Upper lobe of left lung (tissue), 6 donors: ENCODE measurements around the gene UBD. TPM values are rescaled to one million over a fixed set of nuclear protein-coding genes. Genes with fewer than 3 reads are reported as not detected.

ENCODE experiments used
- ATAC-seq, 2 donors: fragments of 200-7000 bp; cut with Tn5 transposase; one replicate each; pipeline ENCODE4 v1.9.1; 2022; ENCODE audit warnings: mild to moderate bottlenecking in 2 of 2, moderate library complexity in 2 of 2; ENCODE audit not compliant: low FRiP score in 2 of 2
- DNase-seq, 2 donors: peaks; one replicate each; pipeline ENCODE4 v3.0.0-alpha.2; 2019 to 2020
- H3K27ac ChIP-seq, 4 donors: fragments of 200-600 bp; sonication (generic); one replicate each; pipeline ENCODE4 v1.5.1; 2016 to 2019
- H3K27me3 ChIP-seq, 4 donors: fragments of 200-600 bp; sonication (generic); one replicate each; pipeline ENCODE4 v1.5.1; 2017 to 2019
- H3K36me3 ChIP-seq, 4 donors: fragments of 200-600 bp; sonication (generic); one replicate each; pipeline ENCODE4 v1.5.1; 2016 to 2019
- H3K4me1 ChIP-seq, 4 donors: fragments of 200-600 bp; sonication (generic); one replicate each; pipeline ENCODE4 v1.5.1; 2018 to 2019
- H3K4me3 ChIP-seq, 4 donors: fragments of 200-600 bp; sonication (generic); one replicate each; pipeline ENCODE4 v1.5.1; 2017 to 2019; ENCODE audit warnings: mild to moderate bottlenecking in 2 of 4, moderate library complexity in 1 of 4
- H3K9me3 ChIP-seq, 4 donors: fragments of 200-600 bp; sonication (generic); one replicate each; pipeline ENCODE4 v1.5.1; 2018 to 2019
- CTCF ChIP-seq, 6 experiments: fragments of 450-650 bp in 4 of 6; fragments of 200-600 bp in 2 of 6; sonication (generic) in 2 of 6; IDR thresholded peaks; one replicate each; pipeline ENCODE4 v1.5.1; 2016 to 2019; ENCODE audit warnings: antibody characterized with exemption in 6 of 6
- EP300 ChIP-seq, 4 donors: sonication (generic); formaldehyde crosslinking; IDR thresholded peaks; one replicate each; pipeline ENCODE4 v1.5.1; 2017; ENCODE audit warnings: antibody characterized with exemption in 4 of 4, control low read depth in 2 of 4
- POLR2A ChIP-seq, 4 donors: fragments of 450-650 bp; IDR thresholded peaks; one replicate each; pipeline ENCODE4 v1.5.1; 2016 to 2017; ENCODE audit warnings: antibody characterized with exemption in 4 of 4, mild to moderate bottlenecking in 2 of 4
- POLR2AphosphoS5 ChIP-seq, 2 donors: sonication (generic); formaldehyde crosslinking; IDR thresholded peaks; one replicate each; pipeline ENCODE4 v1.5.1; 2017; ENCODE audit warnings: antibody characterized with exemption in 2 of 2
- WGBS, 2 donors: methylation state at CpG; one replicate each; pipeline ENCODE4 v1.1.5; 2017 to 2018; 5-methylcytosine and 5-hydroxymethylcytosine counted together
- total RNA-seq, 6 donors: library from RNA; depleted of rRNA in 4 of 6; stranded (reverse); fragments of >200 nt in 4 of 6; gene quantifications; one replicate each; pipeline versions ENCODE4 v1.1.0 to v1.2.1, GENCODE V29; 2016 to 2021
- donor health status: DM: no; HTN: no; CAD: no; lungs with moderate emphysema.
- donor health status: DM: no; HTN: yes; CAD: no; lungs with severe emphysema.

UBD gene
- total RNA-seq, 6 donors from 2014 or later = 0.76 to 3.6 (median 1.6) TPM; not detected in 2

- H3K27ac ChIP-seq = no peak overlapping the region
- no peaks in the 10 kb centered on the region for H3K36me3 ChIP-seq
- DNase-seq (no peak), ATAC-seq (no peak)
- no peak overlapping the region for H3K4me3 ChIP-seq
- WGBS, 2 donors = 76 to 81% methylated on average over 4 of the region's 4 CpGs
- no peaks in the 10 kb centered on the region for H3K9me3 ChIP-seq
- H3K27me3 ChIP-seq = no peaks in the 10 kb centered on the region
- no peaks in the 10 kb centered on the region for H3K4me1 ChIP-seq
- TF ChIP-seq POLR2A (IDR thresholded peaks at IDR 0.05) = no peak
- TF ChIP-seq POLR2AphosphoS5 (IDR thresholded peaks at IDR 0.05) = no peak
- TF ChIP-seq EP300 (IDR thresholded peaks at IDR 0.05) = no peak
- no peak for TF ChIP-seq CTCF (IDR thresholded peaks at IDR 0.05)
Measured at GRCh38 chr6:29537714-29538403, 21.7 kb downstream of the UBD start.

GRCh38 chr6:29532320-29532951, 27.1 kb downstream of the UBD start:
- no peaks in the 10 kb centered on the region for H3K36me3 ChIP-seq
- no peaks in the 10 kb centered on the region for H3K9me3 ChIP-seq
- ATAC-seq (no peak), DNase-seq (no peak)
- TF ChIP-seq POLR2AphosphoS5 (IDR thresholded peaks at IDR 0.05) (no peak), POLR2A (IDR thresholded peaks at IDR 0.05) (no peak), CTCF (IDR thresholded peaks at IDR 0.05) (no peak), EP300 (IDR thresholded peaks at IDR 0.05) (no peak)
- H3K4me1 ChIP-seq = no peaks in the 10 kb centered on the region
- no peak overlapping the region for H3K4me3 ChIP-seq
- H3K27me3 ChIP-seq = no peaks in the 10 kb centered on the region
- WGBS, 2 donors = 45 to 67% methylated on average over 1 of the region's 2 CpGs
- no peak overlapping the region for H3K27ac ChIP-seq

GRCh38 chr6:29531668-29532067, 27.9 kb downstream of the UBD start:
- Histone ChIP-seq H3K27ac (no peak overlapping the region), H3K36me3 (no peaks in the 10 kb centered on the region), H3K9me3 (no peaks in the 10 kb centered on the region), H3K4me1 (no peaks in the 10 kb centered on the region), H3K27me3 (no peaks in the 10 kb centered on the region), H3K4me3 (no peak overlapping the region)
- 14 to 78% methylated on average over 1 to 3 of the region's 3 CpGs for WGBS, 2 donors
- no peak for DNase-seq
- TF ChIP-seq EP300 (IDR thresholded peaks at IDR 0.05) (no peak), CTCF (IDR thresholded peaks at IDR 0.05) (no peak), POLR2A (IDR thresholded peaks at IDR 0.05) (no peak)
- ATAC-seq = no peak

- Histone ChIP-seq H3K4me3 (no peak overlapping the region), H3K27ac (no peak overlapping the region), H3K9me3 (no peaks in the 10 kb centered on the region), H3K27me3 (no peaks in the 10 kb centered on the region), H3K36me3 (no peaks in the 10 kb centered on the region), H3K4me1 (no peaks in the 10 kb centered on the region)
- no peak for ATAC-seq
- TF ChIP-seq POLR2AphosphoS5 (IDR thresholded peaks at IDR 0.05) = no peak
- no peak for TF ChIP-seq EP300 (IDR thresholded peaks at IDR 0.05)
- TF ChIP-seq POLR2A (IDR thresholded peaks at IDR 0.05) = no peak
- no peak for TF ChIP-seq CTCF (IDR thresholded peaks at IDR 0.05)
- WGBS, 2 donors = 86% methylated on average over 2 of the region's 2 CpGs; no CpG with 5 or more reads in 1 of the 2 donors
- DNase-seq = no peak
Measured at GRCh38 chr6:29530671-29531310, 28.7 kb downstream of the UBD start.
